GM21515 (cell line): ENCODE data around the gene CELF2.
A peak's percentile ranks its signal among the peaks of the same experiment; 100 is the strongest.

Source experiments
- ATAC-seq: cut with Tn5 transposase; IDR thresholded peaks from one replicate; pipeline ENCODE4 v1.9.1; 2021; ENCODE audit not compliant: unreplicated experiment

CELF2 gene

DNA sequence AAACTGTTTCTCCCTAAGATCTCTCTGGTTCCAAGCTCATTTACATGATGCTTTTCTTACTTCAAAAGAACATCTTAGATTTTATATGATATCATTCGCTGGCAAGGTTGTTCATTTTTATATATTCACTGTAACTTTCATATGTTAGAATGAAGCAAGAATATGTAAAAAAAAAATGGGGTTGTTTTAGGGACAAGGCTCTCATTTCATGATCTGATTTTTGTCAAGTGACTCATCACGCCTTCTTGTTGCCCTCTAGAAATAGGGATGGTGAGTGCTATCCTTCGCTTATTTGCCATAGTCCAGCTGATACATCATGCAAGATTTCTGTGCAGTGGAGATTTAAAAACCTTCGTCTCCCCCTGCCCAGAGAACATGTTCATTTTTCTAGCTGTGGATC is 14.0 kb upstream of the CELF2 start:
- no peak for ATAC-seq

DNA sequence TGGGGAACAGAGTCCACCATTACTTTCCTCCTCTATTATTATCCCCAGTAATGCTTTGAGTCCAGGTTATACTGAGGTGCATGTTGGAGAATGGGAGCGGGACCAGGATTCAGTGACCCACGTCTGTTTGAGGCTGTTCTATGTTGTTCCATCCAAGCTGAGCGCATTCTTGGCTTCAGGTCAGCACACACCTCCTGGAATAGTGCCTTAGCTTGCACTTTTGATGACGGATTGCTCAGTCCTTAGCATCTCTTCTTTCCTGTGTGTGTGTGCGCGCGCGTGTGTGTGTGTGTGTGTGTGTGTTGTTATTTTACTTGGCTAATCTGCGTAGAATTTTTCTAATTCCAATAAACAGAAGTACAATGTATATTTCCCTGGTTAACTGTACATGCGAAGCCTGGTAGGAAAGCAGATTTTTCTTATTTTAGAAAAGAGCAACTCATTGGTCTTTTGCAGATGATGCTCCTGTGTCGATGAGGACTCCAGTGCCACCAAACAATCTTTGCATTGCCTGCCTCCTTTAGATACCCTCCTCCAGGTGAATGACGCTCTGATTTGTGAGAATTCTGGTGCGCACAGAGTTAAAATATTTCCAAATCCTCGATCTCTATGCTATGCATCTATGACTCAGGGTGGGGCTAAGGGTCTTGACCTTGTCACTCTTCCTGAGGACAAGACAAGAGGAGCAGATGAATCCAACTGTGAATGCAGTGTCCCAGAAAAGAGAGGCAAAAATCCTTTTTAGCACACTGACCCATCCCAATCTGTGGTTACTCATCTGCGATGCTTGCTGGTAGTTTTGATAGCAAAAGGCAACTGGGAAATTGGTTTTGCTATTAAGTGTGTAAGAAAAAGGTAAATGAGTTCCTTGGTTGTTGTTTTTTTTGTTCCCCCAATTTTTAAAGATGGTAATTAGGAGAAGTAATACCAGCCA is 13.3 kb upstream of the CELF2 start:
- ATAC-seq = no peak

DNA sequence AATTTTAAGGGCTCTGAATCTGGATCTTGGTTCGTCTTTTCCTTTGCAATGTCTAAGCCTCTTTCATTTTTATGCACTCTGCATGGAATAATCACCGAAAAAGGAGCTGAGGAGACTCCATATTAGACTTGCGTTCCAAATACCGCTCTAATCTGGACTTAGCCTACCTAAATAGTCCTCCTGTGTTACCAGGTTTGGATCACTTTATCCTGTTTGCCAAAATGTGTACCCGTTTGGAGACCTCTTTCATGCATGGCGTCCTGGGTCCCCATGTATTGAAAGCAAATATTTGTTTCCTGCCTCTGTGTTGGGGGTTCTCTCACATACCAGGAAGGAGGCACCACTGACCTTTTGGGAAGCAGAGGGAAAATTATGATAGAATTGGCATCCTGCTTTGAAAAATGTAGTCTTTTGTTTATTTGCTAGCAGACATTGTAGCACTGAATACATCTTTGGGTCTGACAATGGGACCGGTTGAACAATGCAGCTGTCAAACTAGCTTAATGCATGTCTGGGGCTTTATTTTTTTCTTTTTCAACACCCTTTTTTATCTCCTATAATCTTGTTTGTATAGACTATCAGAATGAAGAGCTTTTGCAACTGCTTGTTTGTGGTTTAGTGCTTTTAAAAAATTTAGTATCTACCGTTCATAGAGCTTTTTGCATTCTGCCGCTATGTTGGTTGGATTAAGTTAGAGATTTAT is 11.8 kb upstream of the CELF2 start:
- ATAC-seq = no peak

DNA sequence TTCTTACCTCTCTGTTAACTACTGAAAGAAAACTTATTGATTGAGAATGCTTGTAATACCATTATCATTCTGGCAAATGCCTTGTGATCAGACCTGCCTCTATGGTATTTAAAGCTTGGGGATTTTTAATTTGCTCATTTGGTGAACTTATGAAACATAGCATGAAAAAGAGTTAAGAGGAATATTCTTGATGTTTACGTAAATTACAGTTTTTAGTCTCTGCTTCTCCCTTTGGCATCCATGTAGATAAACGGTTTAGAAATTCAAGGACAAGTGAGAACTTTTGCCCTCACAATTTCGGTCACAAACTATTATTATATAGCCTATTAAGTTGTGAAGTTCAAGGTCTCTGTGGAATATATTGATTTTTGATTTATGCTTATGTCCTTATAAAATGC is 11.2 kb upstream of the CELF2 start:
- ATAC-seq = no peak

DNA sequence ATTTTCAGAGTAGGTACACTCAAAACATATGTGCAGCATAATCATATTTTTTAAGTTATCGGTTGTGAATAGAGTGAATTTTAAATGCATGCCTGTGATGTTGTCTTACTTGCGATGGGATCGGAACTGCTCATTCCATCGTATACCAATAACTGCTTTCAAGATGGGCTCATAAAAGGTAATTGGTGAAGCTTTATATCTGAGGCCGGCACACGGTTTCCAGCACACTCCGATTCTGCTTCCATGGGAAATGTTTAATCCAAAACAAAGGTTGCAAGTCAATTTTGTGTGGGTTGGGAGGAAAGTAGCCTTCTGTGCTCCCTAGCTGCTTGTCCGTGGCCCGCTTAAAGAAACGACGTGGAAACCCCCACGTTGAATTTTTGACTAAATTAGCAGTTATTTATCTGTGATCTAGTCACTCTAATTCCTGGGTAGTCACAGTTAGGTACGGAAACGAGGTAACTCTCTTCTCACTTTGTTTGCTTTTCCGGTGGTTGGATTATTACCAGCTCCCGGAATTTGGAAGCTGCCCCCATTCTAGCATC is 10.1 kb upstream of the CELF2 start:
- no peak for ATAC-seq

DNA sequence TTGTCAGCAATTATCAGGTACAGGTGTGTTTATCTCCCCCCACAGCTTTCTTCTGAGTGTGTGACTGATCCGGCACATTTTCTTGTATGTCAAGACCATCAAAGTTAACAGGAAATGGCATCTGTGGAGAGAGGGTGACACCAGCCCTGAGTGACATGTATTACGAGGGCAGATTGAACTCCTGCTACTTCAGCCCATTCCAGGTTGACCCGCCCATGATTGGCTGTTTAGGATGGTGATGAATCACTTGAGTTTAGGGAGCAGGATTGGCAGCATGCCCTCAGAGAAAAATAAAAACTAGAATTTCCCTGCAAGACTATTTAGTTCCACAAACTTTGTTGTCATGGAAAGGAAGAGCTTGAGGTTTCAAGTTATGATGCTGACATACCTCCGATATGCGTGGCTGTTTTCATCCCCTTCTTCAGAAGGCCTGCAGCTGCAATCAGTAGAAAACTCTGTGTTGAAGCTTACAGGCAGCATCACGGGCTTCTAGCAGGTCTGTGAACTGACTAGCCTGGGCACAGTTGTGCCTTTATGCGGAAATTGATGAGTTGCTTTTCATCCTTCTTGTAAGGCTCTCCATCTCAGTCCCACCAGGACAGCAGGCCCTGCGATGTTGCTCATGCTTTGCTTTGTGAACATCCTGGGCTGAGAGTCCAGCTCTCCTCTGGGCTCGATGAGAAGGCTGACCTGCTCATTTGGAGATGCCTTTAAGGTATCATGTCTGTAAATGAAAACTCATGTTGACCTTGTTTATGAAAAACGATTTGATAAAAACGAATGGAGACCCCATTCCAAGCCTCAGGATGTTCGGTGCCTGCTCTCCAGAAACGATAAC is 8.0 kb upstream of the CELF2 start:
- ATAC-seq = no peak

DNA sequence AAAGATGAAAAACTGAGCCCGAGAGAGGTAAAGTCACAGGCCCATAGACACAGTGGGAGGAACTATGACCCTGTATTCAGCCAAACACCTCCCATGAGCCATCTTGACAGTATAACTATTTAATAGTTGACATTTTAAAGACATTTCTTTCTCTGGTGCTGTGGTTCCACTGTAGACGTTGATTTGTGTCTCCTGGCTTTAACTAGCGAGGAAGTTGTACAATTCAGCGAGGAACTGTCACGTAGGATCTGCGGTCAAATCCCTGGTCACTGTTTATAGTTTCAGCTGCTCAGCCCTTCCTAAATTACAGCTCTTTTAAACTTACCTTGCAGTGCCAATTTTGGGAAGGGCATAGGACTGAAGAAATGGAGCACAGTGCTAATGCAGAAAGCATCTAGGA is 7.1 kb upstream of the CELF2 start:
- ATAC-seq = no peak

DNA sequence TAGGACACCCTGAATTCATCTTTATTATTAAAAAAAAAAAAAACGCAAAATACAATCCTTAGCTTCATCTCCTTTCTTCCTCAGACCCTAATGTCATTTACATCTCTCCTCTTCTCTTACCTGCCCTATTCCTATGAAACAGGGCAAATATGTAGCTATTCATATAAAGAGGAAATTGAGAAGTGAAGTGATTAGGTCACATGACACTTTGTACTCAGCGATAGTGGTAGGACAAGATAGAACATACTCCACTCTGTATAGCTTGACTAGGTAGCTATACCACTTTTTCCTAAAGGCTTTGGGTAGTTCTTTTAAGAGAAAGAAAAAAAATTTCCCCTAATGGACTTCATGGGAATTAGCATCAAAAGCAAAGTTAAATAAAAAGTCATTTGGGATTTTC is 6.2 kb upstream of the CELF2 start:
- no peak for ATAC-seq

DNA sequence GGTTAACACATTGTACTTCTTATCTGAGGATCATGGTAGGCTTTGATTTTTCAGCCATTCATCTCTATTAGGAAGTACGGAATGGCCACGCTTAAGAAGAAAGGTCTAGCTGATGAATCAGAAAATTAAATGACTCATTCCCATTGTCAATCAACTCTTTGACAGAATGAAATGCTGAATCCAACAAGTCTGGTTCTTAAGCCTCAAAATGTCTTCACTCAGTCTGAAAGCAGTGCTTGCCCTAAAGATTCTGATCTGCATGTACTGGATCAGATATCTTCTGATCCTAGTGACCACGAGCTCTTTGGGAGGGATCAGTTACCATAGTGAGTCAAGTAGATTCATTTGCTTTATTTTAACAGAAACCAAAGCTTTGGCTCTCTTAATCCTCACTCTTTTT is 5.7 kb upstream of the CELF2 start:
- no peak for ATAC-seq

DNA sequence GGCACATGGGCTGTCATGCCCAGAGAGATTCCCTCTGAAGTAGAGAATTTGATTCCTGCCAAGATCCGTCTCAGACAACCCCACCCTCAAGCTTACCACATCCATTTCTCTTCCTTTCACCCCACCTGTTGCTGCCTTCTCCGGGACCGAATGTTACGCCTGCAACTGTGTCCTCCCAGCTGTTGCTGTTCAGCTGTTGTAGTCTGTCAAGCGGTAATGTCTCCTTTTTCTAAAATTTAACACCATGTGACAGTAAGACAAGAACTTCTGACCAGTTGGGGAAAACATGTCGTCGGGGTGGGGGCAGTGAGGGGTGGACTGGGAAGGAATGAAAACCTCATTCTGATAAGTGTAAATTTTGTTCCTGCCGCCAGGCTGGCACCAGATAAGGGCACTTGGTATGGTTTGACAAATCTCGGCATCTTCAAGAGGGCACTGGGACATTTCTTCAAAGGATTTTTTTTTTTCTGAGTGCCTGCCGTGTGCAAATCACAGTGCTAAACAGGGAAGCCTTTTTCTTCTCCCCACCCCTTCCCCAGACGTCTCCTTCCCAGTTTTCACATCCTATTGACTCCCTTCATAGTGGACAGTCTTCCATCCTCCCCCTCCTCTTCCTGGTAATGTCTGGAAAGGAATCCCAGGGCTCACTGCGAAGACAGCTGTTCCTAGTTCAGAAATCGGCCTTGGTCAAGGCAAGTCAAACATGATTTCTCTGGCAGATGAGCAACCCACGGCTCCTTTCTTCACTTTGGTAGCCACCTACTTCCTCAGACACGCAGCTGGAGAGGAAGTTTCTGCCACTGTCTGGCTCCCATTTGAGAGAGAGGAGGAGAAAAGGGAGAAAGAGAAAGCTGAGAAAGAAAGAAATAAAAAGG is 5.0 kb upstream of the CELF2 start:
- no peak for ATAC-seq

DNA sequence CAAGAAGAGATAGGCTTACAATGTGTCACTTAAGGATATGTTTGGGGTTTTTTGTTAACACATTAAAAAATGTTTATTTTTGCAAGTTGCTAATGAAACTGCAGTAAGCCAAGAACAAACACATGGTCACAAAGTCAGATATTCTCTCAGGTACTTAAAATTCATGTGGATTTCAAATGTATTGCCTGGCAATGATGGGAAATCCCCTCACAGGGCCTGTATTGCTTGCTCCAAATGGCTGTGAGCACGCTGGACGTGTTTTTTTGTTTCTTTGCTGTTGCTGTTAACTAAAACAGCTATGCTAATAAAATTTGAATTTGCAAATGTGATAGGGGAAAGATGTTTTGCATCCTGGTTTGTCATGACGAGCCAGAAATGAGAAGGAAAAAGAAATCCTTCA is 3.8 kb upstream of the CELF2 start:
- ATAC-seq = no peak

DNA sequence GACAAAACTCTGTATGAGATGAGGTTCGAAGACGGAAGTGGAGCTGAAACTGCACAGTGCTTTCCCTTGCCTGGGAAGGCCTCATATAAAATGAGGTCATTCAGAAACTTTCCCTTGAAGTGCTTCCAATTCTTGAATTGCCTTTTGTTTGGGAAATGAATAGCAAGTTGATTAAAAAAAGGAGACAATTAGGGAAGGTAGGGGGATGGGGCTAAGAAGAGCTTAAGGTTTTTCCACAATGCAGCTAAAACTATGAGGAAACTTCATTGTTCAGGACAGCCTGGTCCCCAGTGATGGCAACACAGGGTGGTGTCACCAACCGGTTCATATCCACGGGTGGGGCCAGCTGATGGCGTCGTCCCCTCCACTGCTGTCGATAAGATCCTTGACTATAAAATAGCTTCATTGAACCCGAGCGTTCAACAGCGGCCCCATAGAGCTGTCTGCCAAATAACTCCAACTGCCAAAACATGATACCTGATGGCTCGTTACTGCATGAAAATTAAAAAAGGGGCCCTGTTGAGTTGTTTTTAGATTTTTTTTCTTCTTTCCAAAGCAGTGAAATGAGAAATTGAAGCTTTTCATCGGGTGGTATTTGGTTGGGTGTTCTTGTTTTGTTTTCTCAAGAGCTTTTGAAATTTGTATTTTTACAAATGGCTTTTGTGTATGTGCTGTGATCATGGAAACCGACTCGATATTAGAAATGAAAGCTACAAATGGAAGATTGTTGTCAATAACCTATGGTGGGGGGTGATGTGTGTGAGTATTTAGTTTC is 2.8 kb upstream of the CELF2 start:
- no peak for ATAC-seq

DNA sequence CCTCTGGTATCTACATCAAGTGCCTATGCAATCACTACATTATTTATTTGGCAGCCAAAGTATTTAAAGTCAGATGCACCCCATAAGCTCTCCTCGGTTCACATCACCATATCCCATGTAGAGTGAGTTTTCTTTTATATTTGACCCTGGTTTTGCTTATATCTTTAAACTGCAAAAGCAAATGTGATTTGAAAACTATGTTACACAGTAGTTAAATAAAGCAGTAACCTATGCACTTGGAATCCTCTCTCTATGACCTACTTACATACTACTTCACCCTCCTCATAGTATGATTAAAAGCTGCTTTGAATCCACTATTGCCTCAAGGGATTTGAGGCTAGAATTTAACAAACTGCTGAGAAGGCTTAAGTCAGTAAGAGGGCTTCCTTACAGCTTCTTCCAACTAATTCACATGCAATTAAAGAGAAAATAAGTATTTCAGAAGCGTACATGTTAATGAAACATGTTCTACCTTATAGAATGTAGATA is 2.2 kb upstream of the CELF2 start:
- no peak for ATAC-seq

DNA sequence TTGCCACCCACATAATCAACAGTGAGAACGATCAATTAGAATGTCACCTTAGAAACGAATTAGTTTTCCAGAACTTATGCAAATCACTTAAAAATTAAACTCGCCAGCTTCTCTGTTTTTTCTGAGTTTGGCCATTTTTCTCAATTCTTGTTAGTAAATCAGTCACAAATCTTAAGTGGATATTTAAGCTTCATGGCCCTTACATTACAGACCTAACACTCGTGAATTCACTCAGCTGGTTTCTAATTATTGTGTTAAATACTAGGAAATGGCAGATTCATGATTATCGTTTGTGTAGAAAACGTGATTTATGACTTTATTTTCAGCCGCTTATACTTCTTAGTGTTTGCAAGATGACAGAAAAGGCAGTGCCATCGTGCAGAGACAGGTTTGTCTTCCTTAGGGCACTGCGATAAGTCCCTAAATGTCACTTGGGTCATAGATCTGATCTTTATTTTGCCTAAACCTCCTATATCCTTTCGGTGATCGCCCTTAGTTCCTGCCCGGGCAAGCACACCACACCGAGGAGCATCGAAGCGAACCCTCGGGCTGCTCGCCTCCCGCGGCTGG is 587 bp upstream of the CELF2 start:
- ATAC-seq = peak; percentile 39

DNA sequence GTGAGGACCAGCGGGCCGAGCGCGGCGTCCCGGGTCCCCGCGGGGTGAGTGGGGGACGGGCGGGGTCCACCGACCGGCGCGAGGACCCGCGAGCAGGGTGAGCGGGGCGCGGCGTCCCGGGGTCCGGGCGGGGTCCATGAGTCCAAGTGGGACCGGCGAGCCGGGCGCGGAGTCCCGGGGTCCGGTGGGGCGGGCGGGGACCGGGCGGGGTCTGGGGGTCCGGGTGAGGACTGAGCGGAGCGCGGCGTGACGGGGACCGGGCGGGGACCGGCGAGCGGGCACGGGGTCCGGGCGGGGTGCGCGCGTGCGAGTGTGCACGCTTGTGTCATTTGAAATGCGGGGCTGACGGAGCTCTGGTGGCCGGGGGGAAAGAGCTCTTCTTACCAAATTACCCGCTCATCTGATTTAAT is 765 bp downstream of the CELF2 start:
- ATAC-seq = no peak

DNA sequence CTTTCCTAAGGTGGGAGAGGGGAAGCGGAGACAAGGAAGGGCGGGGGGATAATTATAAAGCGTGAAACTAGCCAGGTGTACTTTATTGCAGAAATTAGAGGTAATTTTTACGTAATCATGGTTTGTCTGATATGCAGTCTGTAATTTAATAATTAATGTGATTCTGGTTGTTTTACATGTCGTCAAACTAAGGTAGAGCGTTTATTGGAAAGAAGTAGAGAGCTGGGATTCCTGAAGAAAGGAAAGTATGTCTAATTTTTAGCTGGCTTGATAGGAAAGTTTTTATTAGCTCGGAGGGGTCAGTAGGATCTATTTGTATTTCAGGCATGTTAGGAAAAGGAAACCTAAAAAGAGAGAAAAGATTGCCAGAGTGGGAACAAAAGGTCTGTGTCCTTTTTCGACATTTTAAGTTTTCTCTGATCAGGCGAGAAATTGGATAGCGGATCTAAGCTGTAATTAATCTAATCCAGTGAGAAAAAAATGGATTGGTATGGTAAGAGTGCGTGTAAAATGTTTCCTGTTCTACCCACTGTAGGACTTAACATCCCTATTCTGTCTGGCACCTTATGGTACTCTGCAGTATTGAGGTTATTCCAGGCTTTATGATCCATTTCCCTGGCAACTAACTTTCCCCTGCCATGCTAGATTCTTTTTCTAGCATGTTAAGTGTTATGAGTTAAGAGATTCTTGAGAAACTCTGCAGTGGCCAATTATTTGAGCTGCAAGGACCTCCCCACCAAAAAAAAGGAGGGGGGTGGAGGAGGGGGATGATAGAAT is 1.4 kb downstream of the CELF2 start:
- no peak for ATAC-seq

DNA sequence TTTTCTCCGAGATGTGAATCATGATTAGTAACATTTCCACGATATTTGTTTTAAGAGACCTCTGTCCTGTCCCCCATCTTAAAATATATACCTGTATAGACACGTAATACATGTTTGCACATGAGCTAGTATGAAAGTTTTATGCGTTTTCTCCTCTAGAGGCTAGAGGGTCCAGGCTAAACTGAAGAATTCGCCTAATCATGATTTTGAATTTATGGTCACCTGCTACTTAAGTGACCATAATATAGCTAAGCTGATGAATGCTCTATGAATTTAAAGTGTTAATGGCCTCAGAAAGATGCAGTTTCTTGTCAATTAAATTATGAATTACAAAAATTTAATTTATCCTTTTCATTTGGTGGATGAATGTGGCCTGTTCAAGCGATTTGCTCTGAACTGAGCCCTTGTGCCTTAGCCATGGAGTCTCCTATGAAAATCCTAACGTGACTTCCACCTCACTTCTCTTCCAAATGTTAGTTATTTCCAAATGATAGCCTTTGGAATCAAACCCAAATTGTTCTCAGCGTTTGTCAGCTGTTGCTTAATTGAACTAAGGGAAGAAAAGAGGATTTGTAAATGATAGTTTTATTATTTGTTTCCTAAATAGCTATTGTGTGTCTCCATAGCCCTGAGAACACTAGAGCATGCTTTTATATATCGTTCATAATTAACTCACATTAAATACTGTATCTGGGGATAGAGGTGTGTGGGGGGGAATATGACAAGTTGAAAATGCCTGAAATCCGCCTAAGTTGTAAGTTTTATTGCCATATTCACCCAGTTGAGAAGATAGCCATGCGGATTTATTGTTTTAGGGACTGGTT is 2.3 kb downstream of the CELF2 start:
- no peak for ATAC-seq
